ENCODE results near the gene HACD3.
"Not testable (repeated sequence)": the region's sequence is repeated elsewhere in the genome, so short reads cannot be mapped to it uniquely, and the experiment has no call there.

Gene HACD3

GRCh38 chr15:65603559-65603958 lies 73.3 kb downstream of the HACD3 start:
- no peak for DNase-seq (ENCODE audit: low spot score)

- peak; percentile 99 for DNase-seq (ENCODE audit: low spot score)
Observed at GRCh38 chr15:65610871-65611718, 80.8 kb downstream of the HACD3 start, which contains the start of gene INTS14. TSS of gene INTS14 (minus strand) at chr15:65611131. CDS start at chr15:65607380, 3,751 bp downstream.

- DNase-seq (ENCODE audit: low spot score): no peak
Observed at GRCh38 chr15:65611888-65612615, 81.8 kb downstream of the HACD3 start.

GRCh38 chr15:65612616-65612946 lies 82.3 kb downstream of the HACD3 start:
- peak; percentile 14 for DNase-seq (ENCODE audit: low spot score)

- no peak for DNase-seq (ENCODE audit: low spot score)
Observed at GRCh38 chr15:65612949-65613744, 82.9 kb downstream of the HACD3 start.

GRCh38 chr15:65615887-65616286 lies 85.6 kb downstream of the HACD3 start:
- DNase-seq (ENCODE audit: low spot score): not testable (repeated sequence)

GRCh38 chr15:65618560-65619109 lies 88.4 kb downstream of the HACD3 start:
- no peak for DNase-seq (ENCODE audit: low spot score)

- DNase-seq (ENCODE audit: low spot score): no peak
Observed at GRCh38 chr15:65619626-65620290, 89.5 kb downstream of the HACD3 start.

- no peak for DNase-seq (ENCODE audit: low spot score)
Observed at GRCh38 chr15:65620833-65621232, 90.6 kb downstream of the HACD3 start.

- no peak for DNase-seq (ENCODE audit: low spot score)
Observed at GRCh38 chr15:65621638-65622037, 91.4 kb downstream of the HACD3 start, which contains the start of gene SLC24A1. TSS of gene SLC24A1 (plus strand) at chr15:65621938. CDS start at chr15:65624081, 2,143 bp downstream.

- no peak for DNase-seq (ENCODE audit: low spot score)
Observed at GRCh38 chr15:65623103-65623502, 92.8 kb downstream of the HACD3 start.

- no peak for DNase-seq (ENCODE audit: low spot score)
Observed at GRCh38 chr15:65626856-65627255, 96.6 kb downstream of the HACD3 start.

Measured in GM03348 (cell line).